ENCODE data around the gene ZNF865. TPM values are rescaled to one million over a fixed set of nuclear protein-coding genes. Genes with fewer than 3 reads are reported as not detected.

The ZNF865 gene
- total and polyA plus RNA-seq, 2 of the 4 experiments (the other 2 are of a cell fraction), result under 0.01 to 4.6 TPM

DNA sequence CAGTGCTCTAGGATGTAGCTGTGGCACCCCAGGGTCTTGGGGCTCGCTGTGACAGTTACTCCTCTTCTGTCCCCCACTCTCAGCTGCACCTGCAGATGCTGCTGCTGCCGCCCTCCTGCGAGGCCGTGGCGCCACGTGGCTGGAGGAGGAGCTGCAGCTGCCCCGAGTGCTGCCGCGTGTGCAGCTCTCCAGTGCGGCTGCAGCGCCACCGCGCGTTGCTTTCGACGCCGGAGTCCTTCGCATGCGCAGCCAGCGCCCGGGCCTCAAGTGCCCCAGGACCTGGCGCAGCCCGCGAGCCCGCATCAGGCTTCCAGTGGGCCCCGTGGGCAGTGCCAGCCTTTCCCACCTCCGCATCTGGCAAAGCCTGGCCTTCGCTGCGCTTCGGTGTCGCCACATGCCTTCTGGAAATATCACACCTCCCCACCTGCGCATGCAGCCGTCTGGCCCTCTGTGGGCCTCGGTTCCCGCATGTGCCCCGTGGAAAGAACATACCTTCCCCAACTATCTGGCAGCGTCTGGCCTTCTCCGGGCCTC is 34.7 kb downstream of the ZNF865 start:
- Histone ChIP-seq H3K4me3 (ENCODE audit: insufficient read depth, low read depth, low read length) (peak overlapping the region; percentile 74), H2BK15ac (ENCODE audit: low read depth, low read length) (no peak overlapping the region), H2AFZ (replicated peaks; ENCODE audit: low read length, poor library complexity) (peak overlapping the region; percentile 90), H3K79me1 (ENCODE audit: low read depth in 1 of 2, low read length in 2 of 2) (peaks cover 33 to 87% of the 10 kb centered on the region in 2 experiments), H3K14ac (replicated peaks; ENCODE audit: low read depth, low read length) (peak overlapping the region; percentile 98), H3K27ac (ENCODE audit: insufficient read depth, low read length) (peak overlapping the region; percentile 59), H3K18ac (ENCODE audit: low read depth, low read length) (no peak overlapping the region), H3K56ac (ENCODE audit: extremely low read depth, insufficient read depth, low read length) (peak overlapping the region; percentile 82; the same call in 1 of the 2 replicates), H4K91ac (ENCODE audit: insufficient read depth, low read depth, low read length) (peak overlapping the region; percentile 82), H2BK120ac (ENCODE audit: low read depth, low read length) (0 out of 2 replicates have a peak overlapping the region, but pooled peaks have one; percentile 28), H3K9me3 (ENCODE audit: control insufficient read depth, insufficient read depth, low read length) (no peaks in the 10 kb centered on the region), H4K8ac (ENCODE audit: low read depth in 2 of 2, low read length in 2 of 2) (peak overlapping the region; percentile 79 to 84; a peak in 3 of 4 replicates), H4K5ac (ENCODE audit: low read depth, low read length) (peak overlapping the region; percentile 30), H2AK5ac (ENCODE audit: low read depth, low read length) (peak overlapping the region; percentile 71), H3K4ac (ENCODE audit: low read depth, low read length) (peak overlapping the region; percentile 97), H3K36me3 (ENCODE audit: control insufficient read depth, insufficient read depth, low read length) (peaks cover 10% of the 10 kb centered on the region; the same call in 1 of the 2 replicates), H3K4me2 (ENCODE audit: low read depth, low read length) (peak overlapping the region; percentile 16), H3K23ac (ENCODE audit: low read depth, low read length) (peak overlapping the region; percentile 99), H3K4me1 (ENCODE audit: control insufficient read depth, insufficient read depth, low read length) (peaks cover 21% of the 10 kb centered on the region), H3K9ac (ENCODE audit: low read depth, low read length) (peak overlapping the region; percentile 42), H2BK5ac (ENCODE audit: low read depth, low read length, poor library complexity, severe bottlenecking) (peak overlapping the region; percentile 49), H3K27me3 (ENCODE audit: control insufficient read depth, insufficient read depth, low read length) (no peaks in the 10 kb centered on the region), H3K9me1 (ENCODE audit: insufficient read depth, low read length) (peaks cover 14% of the 10 kb centered on the region), H4K20me1 (ENCODE audit: insufficient read depth, low read length) (0 out of 2 replicates have a peak, but pooled peaks cover 9% of the 10 kb centered on the region), H2BK20ac (ENCODE audit: low read depth, low read length) (no peak overlapping the region), H2AK9ac (replicated peaks; ENCODE audit: low read depth, low read length, poor library complexity) (peak overlapping the region; percentile 95)
- ChIA-PET POLR2A (ENCODE audit: unreplicated experiment) (no interaction called here), CTCF (no interaction called here)
- intact Hi-C loops (cut with micrococcal nuclease) (no loop called here), dilution Hi-C loops (cut with HindIII; ENCODE audit: low sequenced_read_pairs, unreplicated experiment) (no loop called here), in situ Hi-C loops (cut with MboI; ENCODE audit: low sequenced_read_pairs) (loop anchor here (25.0 kb wide), 2 partner anchors 353 to 528 kb away; partner anchors contain the start of genes BRSK1, HSPBP1 and PPP1R12C)
- WGBS, 2 experiments (ENCODE audit: extremely low coverage in 2 of 2, insufficient read length in 1 of 2), result 22% methylated on average over 35 of the region's 38 CpGs; no CpG with 5 or more reads in 1 of the 2 experiments
- ATAC-seq (ENCODE audit: low read depth) (no peak), DNase-seq (peak; percentile 68)
- no TSS peak for BruUV-seq (replicated peaks)
- TF ChIP-seq SMC3 (IDR thresholded peaks at IDR 0.05; ENCODE audit: low read depth, low read length), result 0 out of 2 replicates have a peak, but pooled peaks have one; percentile 29
- TF ChIP-seq ELK1 (IDR thresholded peaks at IDR 0.05; ENCODE audit: borderline replicate concordance, low read depth, low read length), result no peak
- peak; percentile 82; the same call in 1 of the 2 replicates for TF ChIP-seq MXI1 (IDR thresholded peaks at IDR 0.05; ENCODE audit: borderline replicate concordance, low read depth, low read length)
- TF ChIP-seq RFX5 (IDR thresholded peaks at IDR 0.05; ENCODE audit: low read depth, low read length), result no peak
- TF ChIP-seq POLR2A (IDR thresholded peaks at IDR 0.05; ENCODE audit: low read depth, low read length), result no peak
- peak; percentile 61 for TF ChIP-seq CTCF (conservative IDR thresholded peaks at IDR 0.05; ENCODE audit: low read depth, low read length)
- TF ChIP-seq MAZ (IDR thresholded peaks at IDR 0.05; ENCODE audit: borderline replicate concordance, low read depth, low read length), result no peak
- no peak for TF ChIP-seq FOS (IDR thresholded peaks at IDR 0.05; ENCODE audit: low read depth, low read length)
- no peak for TF ChIP-seq RCOR1 (IDR thresholded peaks at IDR 0.05; ENCODE audit: insufficient replicate concordance, low read length)
- no peak for TF ChIP-seq CEBPB (IDR thresholded peaks at IDR 0.05; ENCODE audit: low read depth, low read length)
- no peak for TF ChIP-seq NFE2L2 (IDR thresholded peaks at IDR 0.05; ENCODE audit: low read depth, low read length)
- TF ChIP-seq, protein P1, sequence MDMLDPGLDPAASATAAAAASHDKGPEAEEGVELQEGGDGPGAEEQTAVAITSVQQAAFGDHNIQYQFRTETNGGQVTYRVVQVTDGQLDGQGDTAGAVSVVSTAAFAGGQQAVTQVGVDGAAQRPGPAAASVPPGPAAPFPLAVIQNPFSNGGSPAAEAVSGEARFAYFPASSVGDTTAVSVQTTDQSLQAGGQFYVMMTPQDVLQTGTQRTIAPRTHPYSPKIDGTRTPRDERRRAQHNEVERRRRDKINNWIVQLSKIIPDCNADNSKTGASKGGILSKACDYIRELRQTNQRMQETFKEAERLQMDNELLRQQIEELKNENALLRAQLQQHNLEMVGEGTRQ (IDR thresholded peaks at IDR 0.05; ENCODE audit: low read depth, low read length), result peak; percentile 62
- TF ChIP-seq MAFK (IDR thresholded peaks at IDR 0.05; ENCODE audit: low read depth, low read length), result no peak
- TF ChIP-seq CHD1 (IDR thresholded peaks at IDR 0.05; ENCODE audit: low read depth, low read length), result no peak
- TF ChIP-seq BHLHE40 (IDR thresholded peaks at IDR 0.05; ENCODE audit: low read depth, low read length), result peak; percentile 12; the same call in 1 of the 2 replicates

Data from IMR-90 (cell line).